ENCODE results near the gene SLAMF1. TPM values are rescaled to one million over a fixed set of nuclear protein-coding genes. Genes with fewer than 3 reads are reported as not detected.
"Not testable (repeated sequence)": the region's sequence is repeated elsewhere in the genome, so short reads cannot be mapped to it uniquely, and the experiment has no call there.

Gene SLAMF1
- total RNA-seq, 1 donor, result not detected

DNA sequence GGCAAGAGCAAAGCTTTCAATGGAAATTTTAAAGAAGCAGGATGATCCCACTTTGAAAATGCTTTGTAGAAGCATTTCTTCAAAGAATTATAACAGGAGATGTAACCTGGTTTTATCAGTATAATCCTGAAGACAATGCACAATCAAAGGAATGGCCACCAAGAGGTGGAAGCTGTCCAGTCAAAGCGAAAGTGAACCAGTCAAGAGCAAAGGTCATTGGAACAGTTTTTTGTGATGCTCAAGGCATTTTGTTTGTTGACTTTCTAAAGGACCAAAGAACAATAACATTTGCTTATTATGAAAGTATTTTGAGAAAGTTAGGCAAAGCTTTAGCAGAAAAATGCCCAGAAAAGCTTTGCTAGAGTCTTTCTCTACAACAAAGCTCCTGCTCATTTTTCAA is 62.1 kb downstream of the SLAMF1 start:
- Histone ChIP-seq H3K27ac (ENCODE audit: low read depth, low read length) (no peak overlapping the region), H3K4me1 (ENCODE audit: insufficient read depth, low read length) (no peaks in the 10 kb centered on the region), H3K4me2 (ENCODE audit: insufficient read depth, low read length) (no peak overlapping the region), H3K9me3 (ENCODE audit: low read depth, low read length) (no peaks in the 10 kb centered on the region), H3K4me3 (ENCODE audit: insufficient read depth, low read length) (no peak overlapping the region), H4K20me1 (ENCODE audit: insufficient read depth, low read length) (no peaks in the 10 kb centered on the region), H2AFZ (ENCODE audit: low read length) (no peak overlapping the region), H3K36me3 (ENCODE audit: insufficient read depth, low read length) (no peaks in the 10 kb centered on the region), H3K27me3 (ENCODE audit: insufficient read depth, low read length) (no peaks in the 10 kb centered on the region), H3K79me2 (ENCODE audit: insufficient read depth, low read length) (no peaks in the 10 kb centered on the region)
- no peak for DNase-seq (ENCODE audit: insufficient read length, low spot score, missing footprints)
- TF ChIP-seq, protein P1, sequence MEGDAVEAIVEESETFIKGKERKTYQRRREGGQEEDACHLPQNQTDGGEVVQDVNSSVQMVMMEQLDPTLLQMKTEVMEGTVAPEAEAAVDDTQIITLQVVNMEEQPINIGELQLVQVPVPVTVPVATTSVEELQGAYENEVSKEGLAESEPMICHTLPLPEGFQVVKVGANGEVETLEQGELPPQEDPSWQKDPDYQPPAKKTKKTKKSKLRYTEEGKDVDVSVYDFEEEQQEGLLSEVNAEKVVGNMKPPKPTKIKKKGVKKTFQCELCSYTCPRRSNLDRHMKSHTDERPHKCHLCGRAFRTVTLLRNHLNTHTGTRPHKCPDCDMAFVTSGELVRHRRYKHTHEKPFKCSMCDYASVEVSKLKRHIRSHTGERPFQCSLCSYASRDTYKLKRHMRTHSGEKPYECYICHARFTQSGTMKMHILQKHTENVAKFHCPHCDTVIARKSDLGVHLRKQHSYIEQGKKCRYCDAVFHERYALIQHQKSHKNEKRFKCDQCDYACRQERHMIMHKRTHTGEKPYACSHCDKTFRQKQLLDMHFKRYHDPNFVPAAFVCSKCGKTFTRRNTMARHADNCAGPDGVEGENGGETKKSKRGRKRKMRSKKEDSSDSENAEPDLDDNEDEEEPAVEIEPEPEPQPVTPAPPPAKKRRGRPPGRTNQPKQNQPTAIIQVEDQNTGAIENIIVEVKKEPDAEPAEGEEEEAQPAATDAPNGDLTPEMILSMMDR (IDR thresholded peaks at IDR 0.05; ENCODE audit: extremely low read depth, low read depth, low read length), result no peak

DNA sequence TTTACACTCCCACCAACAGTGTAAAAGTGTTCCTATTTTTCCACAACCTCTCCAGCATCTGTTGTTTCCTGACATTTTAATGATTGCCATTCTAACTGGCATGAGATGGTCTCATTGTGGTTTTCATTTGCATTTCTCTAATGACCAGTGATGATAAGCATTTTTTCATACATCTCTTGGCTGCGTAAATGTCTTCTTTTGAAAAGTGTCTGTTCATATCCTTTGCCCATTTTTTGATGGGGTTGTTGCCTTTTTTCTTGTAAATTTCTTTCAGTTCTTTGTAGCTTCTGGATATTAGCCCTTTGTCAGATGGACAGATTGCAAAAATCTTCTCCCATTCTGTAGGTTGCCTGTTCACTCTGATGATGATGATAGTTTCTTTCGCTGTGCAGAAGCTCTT is 63.9 kb downstream of the SLAMF1 start:
- not testable (repeated sequence) for H3K36me3 ChIP-seq (ENCODE audit: insufficient read depth, low read length); H4K20me1 ChIP-seq (ENCODE audit: insufficient read depth, low read length); H2AFZ ChIP-seq (ENCODE audit: low read length); H3K4me2 ChIP-seq (ENCODE audit: insufficient read depth, low read length); DNase-seq (ENCODE audit: insufficient read length, low spot score, missing footprints); H3K27me3 ChIP-seq (ENCODE audit: insufficient read depth, low read length); H3K79me2 ChIP-seq (ENCODE audit: insufficient read depth, low read length); H3K9me3 ChIP-seq (ENCODE audit: low read depth, low read length); H3K4me1 ChIP-seq (ENCODE audit: insufficient read depth, low read length); H3K27ac ChIP-seq (ENCODE audit: low read depth, low read length); H3K4me3 ChIP-seq (ENCODE audit: insufficient read depth, low read length)

DNA sequence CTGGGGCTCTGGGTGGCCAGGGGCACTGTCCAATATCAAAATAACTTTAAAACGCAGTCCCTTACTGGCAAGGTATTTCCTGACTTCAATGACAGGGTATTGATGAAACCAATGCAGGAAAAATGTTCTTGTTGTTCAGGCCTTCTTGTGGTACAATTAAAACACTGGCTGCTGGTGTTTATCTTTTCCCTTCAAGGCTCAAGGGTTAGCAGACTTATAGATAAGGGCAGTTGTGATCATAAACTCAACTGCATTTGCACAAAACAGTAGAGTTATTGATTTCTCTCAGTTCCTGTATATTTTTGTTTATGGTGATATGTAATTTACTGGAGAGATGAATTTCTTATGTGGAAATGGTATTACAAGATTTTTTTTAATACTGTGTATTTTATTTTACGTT is 64.9 kb downstream of the SLAMF1 start:
- Histone ChIP-seq H3K27me3 (ENCODE audit: insufficient read depth, low read length) (no peaks in the 10 kb centered on the region), H3K4me3 (ENCODE audit: insufficient read depth, low read length) (no peak overlapping the region), H4K20me1 (ENCODE audit: insufficient read depth, low read length) (no peaks in the 10 kb centered on the region), H3K4me1 (ENCODE audit: insufficient read depth, low read length) (no peaks in the 10 kb centered on the region), H2AFZ (ENCODE audit: low read length) (no peak overlapping the region), H3K27ac (ENCODE audit: low read depth, low read length) (no peak overlapping the region), H3K36me3 (ENCODE audit: insufficient read depth, low read length) (no peaks in the 10 kb centered on the region), H3K4me2 (ENCODE audit: insufficient read depth, low read length) (no peak overlapping the region), H3K9me3 (ENCODE audit: low read depth, low read length) (no peaks in the 10 kb centered on the region), H3K79me2 (ENCODE audit: insufficient read depth, low read length) (no peaks in the 10 kb centered on the region)
- TF ChIP-seq, protein P1 (IDR thresholded peaks at IDR 0.05; ENCODE audit: extremely low read depth, low read depth, low read length), result no peak
- DNase-seq (ENCODE audit: insufficient read length, low spot score, missing footprints), result no peak

DNA sequence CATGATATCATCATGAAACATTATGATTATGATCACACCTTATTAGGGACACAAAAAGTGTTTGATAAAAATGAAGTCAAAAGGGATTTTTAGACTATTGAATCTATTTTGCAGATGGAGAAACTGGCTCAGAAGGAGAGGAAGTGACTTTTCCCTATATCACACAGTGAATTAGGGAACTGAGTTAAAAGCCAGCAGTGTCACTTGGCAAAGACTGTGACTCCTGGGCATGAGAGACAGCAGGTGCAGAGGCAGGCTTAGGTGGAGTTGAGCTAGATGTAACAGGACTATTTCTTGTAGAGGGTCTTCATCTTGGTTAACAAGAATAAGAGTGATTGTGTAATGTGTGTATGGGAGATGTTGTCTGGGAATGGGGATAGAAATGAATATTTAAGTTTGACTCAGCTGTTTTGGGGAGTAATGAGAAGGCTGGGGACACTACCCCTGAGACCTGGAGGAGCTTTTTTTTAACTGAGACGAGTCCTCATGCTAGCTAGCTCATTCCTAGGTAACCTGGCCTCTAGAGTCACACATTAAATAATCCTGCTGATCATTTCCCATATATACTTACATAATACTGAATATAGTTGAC is 66.5 kb downstream of the SLAMF1 start:
- no peak overlapping the region for H3K27ac ChIP-seq (ENCODE audit: low read depth, low read length)
- H2AFZ ChIP-seq (ENCODE audit: low read length), result no peak overlapping the region
- no peaks in the 10 kb centered on the region for H3K4me1 ChIP-seq (ENCODE audit: insufficient read depth, low read length)
- H3K9me3 ChIP-seq (ENCODE audit: low read depth, low read length), result no peaks in the 10 kb centered on the region
- no peaks in the 10 kb centered on the region for H4K20me1 ChIP-seq (ENCODE audit: insufficient read depth, low read length)
- no peak overlapping the region for H3K4me2 ChIP-seq (ENCODE audit: insufficient read depth, low read length)
- H3K4me3 ChIP-seq (ENCODE audit: insufficient read depth, low read length), result no peak overlapping the region
- H3K27me3 ChIP-seq (ENCODE audit: insufficient read depth, low read length), result no peaks in the 10 kb centered on the region
- no peak for DNase-seq (ENCODE audit: insufficient read length, low spot score, missing footprints)
- no peaks in the 10 kb centered on the region for H3K79me2 ChIP-seq (ENCODE audit: insufficient read depth, low read length)
- H3K36me3 ChIP-seq (ENCODE audit: insufficient read depth, low read length), result no peaks in the 10 kb centered on the region
- TF ChIP-seq, protein P1 (IDR thresholded peaks at IDR 0.05; ENCODE audit: extremely low read depth, low read depth, low read length), result no peak

Data from osteoblast (primary cell).